GM18511 (cell line): ENCODE results near the gene TCERG1L.
"Not testable (repeated sequence)": the region's sequence is repeated elsewhere in the genome, so short reads cannot be mapped to it uniquely, and the experiment has no call there.

Source experiments
- ATAC-seq: cut with Tn5 transposase; IDR thresholded peaks from one replicate; pipeline ENCODE4 v1.9.1; 2021; ENCODE audit warnings: mild to moderate bottlenecking, moderate library complexity; ENCODE audit not compliant: unreplicated experiment

The TCERG1L gene

DNA sequence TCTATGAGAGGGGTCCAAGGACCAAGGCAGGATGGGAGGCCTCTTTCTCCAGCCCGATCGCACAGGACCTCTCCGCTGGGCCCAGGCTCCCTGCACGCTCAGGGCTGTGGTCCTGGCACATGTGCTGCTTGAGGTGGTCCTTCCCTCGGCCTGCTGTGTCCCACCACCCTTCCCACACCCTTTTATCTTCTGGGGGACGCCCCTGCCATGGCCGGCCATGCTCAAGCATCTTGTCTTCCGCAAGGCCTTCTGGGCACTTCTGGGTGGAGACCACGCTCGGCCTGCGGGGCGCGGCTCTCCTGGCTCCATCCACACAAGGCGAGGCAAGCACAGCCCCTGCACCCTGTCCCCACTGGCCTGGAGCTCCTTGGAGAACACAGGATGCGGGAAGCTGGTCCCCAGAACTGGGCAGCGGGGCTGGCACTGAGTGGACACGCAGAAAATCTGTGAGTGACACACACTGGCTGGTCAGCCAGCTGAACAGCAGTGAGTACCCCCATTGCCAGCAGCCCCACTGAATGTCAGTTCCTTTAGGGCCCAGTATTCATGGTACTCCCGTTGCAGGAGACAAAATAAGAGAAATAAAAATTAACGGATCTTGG lies 115.9 kb downstream of the TCERG1L start:
- no peak for ATAC-seq

DNA sequence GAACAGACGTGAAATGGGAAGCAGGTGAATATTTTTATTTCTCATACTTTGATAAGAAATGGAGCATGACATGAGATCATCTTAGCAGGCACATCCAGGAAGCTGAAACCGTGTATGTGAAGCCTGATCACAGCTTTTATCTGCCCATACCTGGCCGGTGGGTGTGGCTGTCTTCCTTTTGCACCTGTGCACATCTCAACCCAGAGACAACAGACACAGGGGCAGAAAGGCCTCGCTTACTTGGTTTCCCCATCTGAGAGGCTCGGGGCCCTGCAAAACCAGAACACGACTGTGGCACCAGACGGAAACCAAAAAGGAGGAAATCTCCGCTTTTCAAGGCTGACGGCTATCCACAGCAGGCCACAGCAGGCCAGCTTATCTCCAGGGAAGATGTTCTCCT lies 116.4 kb downstream of the TCERG1L start:
- ATAC-seq, result no peak

DNA sequence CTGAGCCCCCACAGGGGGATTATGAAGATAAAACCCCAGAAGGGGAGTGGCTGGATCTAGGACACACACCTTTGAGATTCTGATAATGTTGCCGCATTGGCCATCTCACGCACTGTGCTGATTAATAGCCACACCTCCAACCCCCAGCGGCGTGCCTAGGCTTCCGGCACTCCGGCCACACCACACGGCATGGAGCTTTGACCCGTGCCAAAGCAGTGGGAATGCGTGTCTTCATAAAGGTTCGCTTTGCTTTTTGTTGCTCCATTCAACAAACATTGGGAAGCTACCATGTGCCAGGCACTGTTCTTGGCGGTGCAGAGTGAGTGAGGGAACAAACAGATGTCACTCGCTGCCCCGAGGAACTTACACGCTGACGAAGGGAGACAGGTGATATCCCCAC lies 117.6 kb downstream of the TCERG1L start:
- ATAC-seq, result no peak

DNA sequence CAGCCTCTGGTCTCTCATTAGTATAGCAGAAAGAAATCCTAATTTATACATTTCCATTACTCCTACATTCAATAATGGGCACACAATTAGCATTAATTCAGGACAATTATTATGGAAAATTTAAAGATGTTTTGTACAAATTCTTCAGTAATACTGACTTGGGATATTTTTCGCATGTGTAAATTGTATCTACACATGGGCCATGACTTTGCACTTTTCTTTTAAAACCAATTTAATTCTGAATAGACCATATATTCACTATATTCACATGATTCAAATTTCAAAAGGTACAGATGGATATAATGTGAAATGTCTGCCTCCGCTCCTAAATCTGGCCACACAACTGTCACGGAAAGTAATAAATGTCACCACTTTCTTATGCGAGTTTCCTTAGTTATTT lies 123.0 kb downstream of the TCERG1L start:
- no peak for ATAC-seq

DNA sequence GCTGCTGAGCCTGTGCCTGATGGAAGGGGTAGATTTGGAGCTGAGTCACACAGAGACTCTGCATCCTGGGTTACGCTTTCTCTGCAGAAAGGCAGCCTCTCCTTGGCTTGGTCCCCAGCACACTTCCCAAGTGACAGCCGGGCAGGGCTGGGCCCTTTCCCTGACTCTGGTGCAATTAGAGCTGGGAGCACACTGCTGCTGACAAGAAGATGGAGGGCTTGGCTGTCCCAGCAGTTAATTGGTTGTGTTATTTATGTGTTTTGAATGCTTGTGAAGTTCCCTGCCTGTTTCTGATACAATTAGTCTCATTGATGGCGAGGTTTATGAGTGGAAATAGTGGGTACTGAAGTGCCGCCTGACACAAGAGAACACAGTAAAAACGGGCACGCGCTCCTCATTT lies 123.6 kb downstream of the TCERG1L start:
- no peak for ATAC-seq

DNA sequence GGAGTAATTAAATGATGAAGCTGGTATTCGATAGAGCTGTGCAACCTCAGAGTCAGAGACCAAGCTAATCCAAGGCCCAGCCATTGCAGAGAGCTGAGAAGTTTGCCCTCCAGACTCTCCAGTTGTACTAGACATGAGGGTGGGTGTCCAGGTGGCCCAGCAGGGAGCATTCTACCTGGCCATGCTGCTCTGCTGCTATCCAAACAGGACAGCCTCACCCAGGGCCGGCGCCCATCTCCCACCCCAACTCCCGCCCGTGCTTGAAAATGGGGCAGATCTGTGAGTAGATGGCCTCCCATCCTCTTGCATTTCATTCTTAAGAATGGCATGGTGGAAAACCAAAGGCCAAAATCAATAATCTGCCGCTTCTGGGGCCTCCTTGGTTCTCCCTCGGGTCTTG lies 124.2 kb downstream of the TCERG1L start:
- no peak for ATAC-seq

DNA sequence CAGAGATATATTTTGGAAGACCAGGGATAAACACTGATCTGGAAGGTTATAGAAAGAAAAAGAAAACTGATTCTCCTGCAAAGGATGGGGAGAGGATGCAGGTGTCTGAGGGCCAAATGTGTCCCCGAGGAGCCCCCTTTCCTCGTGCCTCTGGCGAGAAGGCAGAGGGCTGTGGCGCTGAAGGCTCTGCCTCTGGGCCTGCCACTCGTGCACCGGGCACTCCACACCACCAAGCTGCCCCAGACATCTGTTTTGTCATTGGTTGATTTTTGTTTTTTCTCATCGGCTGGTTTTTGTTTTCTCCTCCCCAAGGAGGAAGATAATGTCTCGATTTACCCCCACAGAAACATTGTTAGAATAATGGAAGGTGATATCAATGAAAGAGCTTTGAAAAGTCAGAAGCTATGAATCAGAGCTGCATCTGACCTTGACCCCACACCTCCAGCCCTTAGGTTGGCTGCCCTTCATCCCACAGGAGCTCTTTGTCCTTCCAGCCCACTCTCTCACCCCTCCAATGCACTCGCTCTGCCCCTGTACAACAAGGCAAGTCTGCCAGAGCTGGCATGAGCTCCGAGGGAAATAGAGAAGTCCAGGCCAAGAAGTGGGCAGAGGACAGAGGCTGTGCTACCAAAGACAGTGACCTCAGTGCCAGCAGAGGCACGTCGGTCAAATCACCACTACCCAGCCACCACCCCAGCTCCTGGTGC lies 124.8 kb downstream of the TCERG1L start:
- ATAC-seq, result no peak

DNA sequence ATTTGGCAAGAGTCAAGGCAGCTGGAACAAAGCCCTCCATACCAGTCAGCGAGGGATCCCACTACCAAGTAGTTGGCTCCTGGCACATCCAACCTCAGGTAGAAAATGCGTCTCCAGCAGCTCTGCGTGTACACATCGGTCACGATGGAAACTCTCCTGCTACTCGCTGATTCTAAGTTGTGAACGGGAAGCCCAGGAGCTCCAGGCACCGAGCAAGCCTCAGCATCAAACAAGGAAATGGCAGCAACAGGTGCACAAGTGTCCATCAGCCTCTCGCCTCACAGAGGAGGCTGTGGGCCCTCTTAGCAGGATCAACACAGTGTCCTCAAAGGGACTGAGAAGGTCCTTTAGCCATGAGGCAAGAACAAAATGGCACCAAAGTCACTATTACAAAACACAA lies 127.0 kb downstream of the TCERG1L start:
- no peak for ATAC-seq

DNA sequence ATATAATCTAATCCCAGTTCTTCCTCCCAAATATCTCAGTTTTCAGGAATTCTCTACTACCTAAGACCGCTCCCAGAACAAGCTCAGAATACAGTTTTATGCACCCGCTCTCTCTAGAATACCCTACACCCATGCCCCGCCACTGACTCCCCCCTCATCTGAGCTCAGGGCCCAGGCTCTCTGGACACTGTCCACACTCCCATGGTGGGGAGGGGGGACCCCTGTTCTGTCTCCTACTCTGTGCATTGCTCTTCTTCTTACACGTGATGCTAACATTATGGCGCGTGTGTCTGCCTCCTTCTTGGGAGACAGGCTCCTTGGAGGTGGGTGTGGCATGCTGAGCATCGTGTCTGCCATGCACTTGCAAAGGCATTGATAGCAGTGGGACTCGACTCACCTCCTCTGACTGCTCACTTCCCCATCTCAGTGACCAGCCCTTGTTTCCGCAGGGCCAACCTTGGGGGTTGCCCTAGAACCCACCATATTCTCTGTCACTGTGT lies 127.9 kb downstream of the TCERG1L start:
- no peak for ATAC-seq

DNA sequence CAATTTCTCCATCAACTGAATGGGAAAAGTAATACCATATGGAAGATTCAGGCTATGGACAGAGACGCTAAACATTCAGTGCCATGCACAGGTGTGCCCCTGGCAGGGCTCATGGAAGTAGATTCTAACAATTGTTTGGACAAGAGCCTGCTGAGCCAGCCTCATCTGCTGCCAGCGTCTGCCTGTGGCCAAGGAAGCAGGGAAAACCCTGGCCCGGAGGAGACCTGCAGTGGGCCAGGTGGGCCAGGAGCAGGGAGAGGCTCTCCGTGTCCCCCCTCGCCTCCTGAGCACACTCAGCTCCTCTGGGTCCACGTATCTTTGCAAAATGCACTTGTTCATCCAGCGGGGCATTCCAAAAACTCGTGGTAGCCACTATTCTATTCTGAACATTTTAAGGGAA lies 130.1 kb downstream of the TCERG1L start:
- ATAC-seq, result no peak

DNA sequence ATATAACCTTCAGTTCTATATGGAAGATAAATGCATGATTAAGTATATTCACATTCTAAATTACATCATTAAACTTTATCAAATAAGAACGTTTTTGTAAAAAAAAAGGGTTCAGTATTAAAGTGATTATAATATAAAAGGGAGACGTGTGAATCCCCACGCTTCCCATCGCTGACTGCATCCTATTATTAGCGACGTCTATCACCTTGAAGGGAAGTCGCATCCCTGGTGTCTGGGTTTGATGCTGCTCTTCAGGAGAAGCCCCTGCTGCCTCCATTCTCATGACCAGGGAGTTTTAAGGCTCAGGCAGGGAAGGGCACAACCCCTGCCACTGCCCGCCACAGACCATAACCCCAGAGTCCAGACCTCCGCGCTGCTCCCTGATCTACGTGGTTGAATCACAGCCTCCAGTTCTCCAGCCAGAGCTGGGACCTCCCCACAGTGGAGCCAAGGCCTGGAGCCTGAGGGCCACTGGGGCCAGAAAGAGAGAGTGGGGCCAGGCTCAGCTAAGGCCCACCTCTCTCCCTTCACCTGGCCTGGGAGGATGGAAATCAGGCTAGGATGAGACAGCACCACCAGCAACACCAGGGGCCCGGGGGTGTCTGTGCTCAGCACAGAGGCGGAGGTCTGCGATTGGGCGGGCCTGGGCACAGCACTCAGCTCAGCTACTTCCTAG lies 130.6 kb downstream of the TCERG1L start:
- ATAC-seq, result no peak

DNA sequence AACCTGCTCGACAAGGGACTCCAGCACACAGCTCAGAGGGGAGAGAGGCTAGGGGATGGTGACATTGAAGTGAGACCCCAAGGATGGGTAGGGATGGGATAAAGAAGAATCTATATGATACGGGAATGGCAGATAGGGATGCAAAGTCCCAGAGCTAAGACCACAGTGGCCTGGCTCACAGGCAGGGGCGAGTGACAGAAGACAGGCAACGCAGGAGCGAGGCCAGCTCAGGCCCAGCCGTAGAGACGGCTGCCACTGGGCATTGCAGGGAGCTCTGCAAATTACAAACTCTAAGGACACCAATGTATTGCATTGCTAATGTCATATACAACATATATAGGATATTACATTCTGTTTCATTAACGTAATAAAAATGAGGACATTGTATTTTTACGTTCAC lies 131.4 kb downstream of the TCERG1L start:
- ATAC-seq, result no peak

DNA sequence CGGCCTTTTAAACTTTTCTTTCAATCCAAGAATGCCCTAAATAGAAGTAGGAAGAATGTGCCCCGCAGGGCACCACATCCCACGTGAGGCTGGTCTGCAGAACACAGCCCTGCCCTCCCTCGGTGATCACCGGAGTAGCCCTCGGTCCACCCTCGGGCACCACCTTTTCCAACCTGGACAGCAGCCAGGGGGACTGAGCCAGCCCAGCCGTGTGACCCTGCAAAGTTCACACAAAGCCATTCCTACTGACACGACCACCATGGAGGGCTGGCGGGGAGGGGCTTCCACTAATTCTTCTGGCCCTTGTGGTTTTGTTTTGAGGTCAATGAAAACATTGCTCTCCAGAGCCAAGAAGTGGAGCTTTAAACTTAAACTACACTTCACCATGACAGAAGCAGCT lies 132.2 kb downstream of the TCERG1L start:
- ATAC-seq, result no peak

DNA sequence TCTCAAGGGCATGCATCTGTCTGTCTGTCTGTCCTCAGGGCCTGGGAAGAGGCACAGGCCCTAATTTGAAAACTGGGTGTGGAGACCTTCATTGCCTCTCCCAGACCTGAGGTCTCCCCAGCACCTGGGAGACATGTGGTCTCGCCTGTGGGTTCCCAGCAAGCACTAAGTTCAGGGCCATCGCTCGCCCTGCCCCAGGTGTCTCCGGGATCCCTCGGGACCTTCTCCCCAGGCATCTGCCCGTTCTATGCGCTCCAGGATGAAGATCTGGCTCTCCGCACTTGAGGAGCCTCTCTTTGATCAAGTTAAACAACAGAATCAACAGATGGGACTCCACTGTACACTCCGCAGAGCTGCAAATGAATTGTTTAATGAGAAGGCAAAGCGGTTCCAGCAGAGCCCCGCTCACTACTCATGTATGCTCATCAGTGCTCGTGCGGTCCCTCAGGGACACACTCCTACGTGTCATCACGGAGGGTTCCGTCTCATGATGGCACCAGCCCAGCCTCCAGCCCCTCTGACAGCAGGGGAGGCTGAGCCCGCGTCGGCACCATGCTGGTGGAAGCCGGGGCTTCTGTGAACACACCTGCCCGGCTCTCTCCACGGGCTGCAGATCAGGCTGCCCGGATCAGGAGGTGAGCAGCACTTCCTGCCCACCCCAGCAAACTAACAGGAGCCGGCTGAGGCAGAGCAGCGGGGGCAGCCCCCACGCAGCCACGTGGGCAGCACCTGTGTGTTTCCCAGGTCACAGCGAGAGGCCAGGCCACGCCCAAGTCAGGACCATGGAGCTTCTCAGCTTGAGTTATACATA lies 132.8 kb downstream of the TCERG1L start:
- ATAC-seq, result no peak

DNA sequence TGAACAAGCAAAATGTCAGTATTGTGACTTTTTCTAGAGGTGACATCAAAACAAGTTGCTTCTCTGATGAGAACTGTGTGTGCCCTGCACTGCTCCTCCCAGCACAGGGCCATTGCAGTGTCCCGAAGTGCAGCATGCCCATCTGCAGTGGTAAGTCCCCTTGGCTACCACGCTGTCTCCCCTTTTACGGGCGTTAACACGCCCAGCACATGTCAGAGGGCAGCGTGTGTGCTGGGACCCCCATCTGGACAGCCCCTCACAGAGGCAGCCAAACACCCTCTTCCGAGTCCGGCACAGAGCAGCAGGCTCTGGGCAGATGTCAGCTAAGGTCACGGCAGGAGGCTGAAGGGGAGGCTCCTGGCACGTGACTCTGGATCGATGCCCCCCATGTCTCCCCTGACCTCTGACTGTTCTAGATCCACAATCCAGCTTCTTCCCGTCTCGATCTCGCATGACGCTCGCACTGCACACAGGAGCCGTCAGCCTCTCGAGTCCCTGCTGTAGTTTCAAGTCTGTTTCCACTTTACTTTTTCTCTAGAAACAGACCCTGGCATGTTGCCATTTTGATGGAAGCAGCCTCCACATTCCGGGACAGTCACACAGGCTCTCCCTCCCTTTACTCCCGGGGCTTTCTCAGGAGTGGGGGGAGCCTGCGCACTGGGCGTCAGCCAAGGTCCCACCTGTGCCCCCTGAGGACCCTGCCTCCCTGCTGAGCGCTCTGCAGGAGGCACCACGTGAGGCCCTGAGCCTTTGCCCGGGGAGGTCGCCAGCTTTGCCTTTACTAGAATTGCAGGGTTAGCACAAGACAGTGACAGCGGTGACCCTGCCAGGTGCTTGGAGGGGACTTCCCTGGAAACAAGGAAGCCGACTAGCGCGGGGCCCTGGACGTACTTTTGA lies 133.8 kb downstream of the TCERG1L start:
- ATAC-seq, result no peak

DNA sequence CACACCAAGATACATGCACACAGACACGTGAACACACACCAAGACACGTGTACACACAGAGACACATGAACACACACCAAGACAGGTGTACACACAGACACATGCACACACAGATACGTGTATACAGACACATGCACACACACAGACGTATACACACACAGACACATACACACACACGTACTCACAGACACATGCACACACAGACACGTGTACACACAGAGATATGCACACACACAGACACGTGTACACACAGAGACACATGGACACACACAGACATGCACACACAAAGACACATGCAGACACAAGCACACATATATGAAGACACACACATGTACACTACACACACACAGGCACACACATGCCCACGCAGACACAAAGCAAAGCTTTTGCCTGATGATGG lies 134.6 kb downstream of the TCERG1L start:
- no peak for ATAC-seq

DNA sequence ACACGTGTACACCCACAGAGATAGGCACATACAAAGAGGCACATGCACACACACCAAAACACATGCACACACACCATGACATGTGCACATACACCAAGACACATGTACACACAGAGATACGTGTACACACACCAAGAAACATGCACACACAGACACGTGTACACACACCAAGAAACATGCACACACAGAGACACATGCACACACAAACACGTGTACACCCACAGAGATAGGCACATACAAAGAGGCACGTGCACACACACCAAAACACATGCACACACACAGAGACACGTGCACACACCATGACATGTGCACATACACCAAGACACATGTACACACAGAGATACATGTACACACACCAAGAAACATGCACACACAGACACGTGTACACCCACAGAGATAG lies 135.2 kb downstream of the TCERG1L start:
- ATAC-seq, result not testable (repeated sequence)

DNA sequence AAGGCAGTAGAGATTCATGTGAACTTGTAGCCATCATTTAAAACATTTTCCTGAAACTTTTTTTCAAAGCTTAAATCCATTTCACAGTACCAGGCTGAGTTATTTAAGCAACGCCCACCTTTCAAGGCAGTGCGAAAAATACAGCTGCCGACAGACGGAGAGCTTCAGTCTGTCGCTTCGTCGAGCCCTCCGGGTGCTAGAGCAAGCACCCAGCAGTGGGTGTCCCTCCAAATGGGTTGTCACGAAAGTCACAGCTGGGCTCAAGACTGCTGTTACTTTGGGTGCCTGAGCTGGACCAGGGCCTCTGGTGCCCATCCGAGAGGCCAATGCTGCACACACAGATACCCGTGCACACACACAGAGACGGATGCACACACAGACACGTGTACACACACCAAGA lies 135.6 kb downstream of the TCERG1L start:
- no peak for ATAC-seq

DNA sequence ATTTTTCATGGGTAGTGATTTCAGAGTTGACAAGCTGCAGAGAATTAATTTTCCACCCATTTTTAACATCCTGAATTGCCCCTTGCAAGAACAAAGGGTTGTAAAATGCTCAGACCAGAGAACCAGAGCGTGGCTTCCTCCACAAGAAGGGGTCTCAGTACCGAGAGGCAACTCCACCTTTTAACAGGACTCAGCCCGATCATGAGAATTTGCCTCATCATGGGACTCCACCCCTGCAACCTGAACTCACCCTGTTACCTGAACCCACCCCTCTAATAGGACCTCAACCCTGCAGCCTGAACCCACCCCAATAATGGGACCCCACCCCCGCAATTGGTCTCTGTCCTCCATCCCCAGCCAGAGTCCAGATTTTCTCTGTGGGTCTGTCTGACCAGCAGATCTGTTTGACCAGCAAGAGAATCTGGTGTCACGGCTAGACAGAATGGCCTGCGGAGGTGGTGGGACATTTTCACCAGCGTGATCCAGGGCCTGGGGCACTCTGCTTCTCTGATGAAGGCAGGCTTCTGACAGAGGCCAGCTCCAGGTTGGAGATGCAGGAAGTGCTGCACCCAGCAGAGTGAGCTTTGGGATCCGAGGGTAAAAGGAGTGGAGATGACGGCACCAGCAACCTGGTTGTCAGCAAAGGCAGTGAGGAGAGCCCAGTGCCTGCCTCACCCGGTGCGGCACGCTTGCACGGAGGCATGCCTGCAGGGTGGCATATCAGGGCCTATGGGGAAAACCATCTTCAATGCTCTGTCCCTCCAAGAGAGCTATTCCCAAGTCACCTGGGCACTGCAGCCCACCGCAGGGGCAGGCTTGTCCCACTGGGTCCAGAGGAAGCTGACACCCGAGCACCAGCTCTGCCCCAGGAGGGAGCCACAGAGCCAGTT lies 136.6 kb downstream of the TCERG1L start:
- ATAC-seq, result no peak
